8988T (cell line): ENCODE results near the gene LAMC1.

ENCODE experiments used
- DNase-seq: peaks from one replicate; pipeline ENCODE4 v3.0.0; 2011

LAMC1 gene

GRCh38 chr1:183021405-183022201, 1.6 kb upstream of the LAMC1 start:
- DNase-seq, result no peak

GRCh38 chr1:183022202-183023145, 746 bp upstream of the LAMC1 start:
- DNase-seq, result peak; percentile 47

GRCh38 chr1:183023601-183024316, 539 bp downstream of the LAMC1 start:
- DNase-seq, result peak; percentile 70

- no peak for DNase-seq
These were observed 1.2 kb downstream of the LAMC1 start for GRCh38 chr1:183024317-183025009.

- no peak for DNase-seq
These were observed 1.8 kb downstream of the LAMC1 start for GRCh38 chr1:183025010-183025337.

- no peak for DNase-seq
These were observed 2.9 kb downstream of the LAMC1 start for GRCh38 chr1:183025782-183026774.

- DNase-seq, result no peak
These were observed 3.8 kb downstream of the LAMC1 start for GRCh38 chr1:183027031-183027430.

GRCh38 chr1:183027791-183028190, 4.6 kb downstream of the LAMC1 start:
- no peak for DNase-seq

GRCh38 chr1:183029591-183030000, 6.4 kb downstream of the LAMC1 start:
- DNase-seq, result no peak

GRCh38 chr1:183030053-183030452, 6.8 kb downstream of the LAMC1 start:
- no peak for DNase-seq

GRCh38 chr1:183032122-183032921, 9.1 kb downstream of the LAMC1 start:
- no peak for DNase-seq

- DNase-seq, result no peak
These were observed 10.0 kb downstream of the LAMC1 start for GRCh38 chr1:183033205-183033604.

- no peak for DNase-seq
These were observed 11.5 kb downstream of the LAMC1 start for GRCh38 chr1:183034682-183035081.

GRCh38 chr1:183038333-183038866, 15.2 kb downstream of the LAMC1 start:
- DNase-seq, result no peak

- no peak for DNase-seq
These were observed 15.7 kb downstream of the LAMC1 start for GRCh38 chr1:183038913-183039312.

GRCh38 chr1:183039330-183039729, 16.1 kb downstream of the LAMC1 start:
- no peak for DNase-seq

GRCh38 chr1:183039985-183040447, 16.8 kb downstream of the LAMC1 start:
- no peak for DNase-seq

- no peak for DNase-seq
These were observed 17.3 kb downstream of the LAMC1 start for GRCh38 chr1:183040547-183040971.

- DNase-seq, result no peak
These were observed 20.0 kb downstream of the LAMC1 start for GRCh38 chr1:183043254-183043653.
